Neural progenitor cell (in vitro differentiated cells): ENCODE measurements around the gene PPP2R1B.

Experiments used
- EZH2 ChIP-seq: fragments of 200-600 bp; sonication (generic); IDR thresholded peaks from 2 replicates; pipeline ENCODE4 v1.6.1; 2017; ENCODE audit warnings: antibody characterized with exemption, mild to moderate bottlenecking, moderate library complexity
- EZH2phosphoT487 ChIP-seq: fragments of 200-600 bp; sonication (generic); IDR thresholded peaks from 2 replicates; pipeline ENCODE4 v1.6.1; 2017; ENCODE audit warnings: antibody characterized with exemption
- TF ChIP-seq, protein P1 (sequence below): fragments of 200-600 bp; sonication (generic); IDR thresholded peaks from 2 replicates; pipeline ENCODE4 v1.5.1; 2017; ENCODE audit warnings: antibody characterized with exemption, mild to moderate bottlenecking

DNA sequence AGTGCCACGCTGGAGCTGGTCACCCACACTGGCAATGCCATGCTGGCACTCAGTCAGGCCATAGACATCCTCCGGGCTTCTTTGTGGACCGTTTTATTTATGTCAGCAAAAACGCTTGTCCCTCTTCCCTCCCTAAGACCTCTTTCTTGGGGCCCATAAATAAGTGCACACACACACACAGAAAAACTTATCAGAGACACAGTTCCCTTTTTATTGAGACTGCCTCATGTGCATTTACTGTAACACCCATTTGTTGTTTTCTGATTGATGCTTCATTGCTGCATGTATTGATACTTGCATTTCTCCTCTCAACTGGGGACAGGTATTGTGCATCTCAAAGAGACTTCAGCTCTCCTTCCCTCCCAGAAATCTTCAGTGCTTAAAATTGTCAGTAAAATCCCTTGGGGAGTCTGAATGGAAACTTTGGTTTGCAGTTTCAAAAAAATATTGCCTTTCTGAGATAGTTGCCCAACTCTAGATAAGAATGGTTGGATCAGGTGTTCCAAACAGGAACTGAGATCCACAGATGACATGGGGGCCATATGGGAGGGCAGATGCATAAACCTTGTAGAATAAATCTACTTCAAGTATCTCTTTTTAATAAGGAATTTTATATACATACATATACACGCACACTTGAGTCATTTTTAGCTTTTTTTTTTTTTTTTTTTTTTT is 50.9 kb downstream of the PPP2R1B start:
- TF ChIP-seq, protein P1, sequence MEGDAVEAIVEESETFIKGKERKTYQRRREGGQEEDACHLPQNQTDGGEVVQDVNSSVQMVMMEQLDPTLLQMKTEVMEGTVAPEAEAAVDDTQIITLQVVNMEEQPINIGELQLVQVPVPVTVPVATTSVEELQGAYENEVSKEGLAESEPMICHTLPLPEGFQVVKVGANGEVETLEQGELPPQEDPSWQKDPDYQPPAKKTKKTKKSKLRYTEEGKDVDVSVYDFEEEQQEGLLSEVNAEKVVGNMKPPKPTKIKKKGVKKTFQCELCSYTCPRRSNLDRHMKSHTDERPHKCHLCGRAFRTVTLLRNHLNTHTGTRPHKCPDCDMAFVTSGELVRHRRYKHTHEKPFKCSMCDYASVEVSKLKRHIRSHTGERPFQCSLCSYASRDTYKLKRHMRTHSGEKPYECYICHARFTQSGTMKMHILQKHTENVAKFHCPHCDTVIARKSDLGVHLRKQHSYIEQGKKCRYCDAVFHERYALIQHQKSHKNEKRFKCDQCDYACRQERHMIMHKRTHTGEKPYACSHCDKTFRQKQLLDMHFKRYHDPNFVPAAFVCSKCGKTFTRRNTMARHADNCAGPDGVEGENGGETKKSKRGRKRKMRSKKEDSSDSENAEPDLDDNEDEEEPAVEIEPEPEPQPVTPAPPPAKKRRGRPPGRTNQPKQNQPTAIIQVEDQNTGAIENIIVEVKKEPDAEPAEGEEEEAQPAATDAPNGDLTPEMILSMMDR: no peak
- TF ChIP-seq EZH2 (no peak), EZH2phosphoT487 (no peak)
